Nephron (organoid): ENCODE measurements around the gene SLC2A11.

Experiments used
- H3K27ac Mint-ChIP-seq, 3 experiments: 2 replicates each; pipeline ENCODE4 v1.8.0; 2020; ENCODE audit warnings: mixed read lengths in 3 of 3, mild to moderate bottlenecking in 2 of 3, moderate library complexity in 1 of 3
- H3K27me3 Mint-ChIP-seq: 2 replicates; pipeline ENCODE4 v1.8.0; 2021; ENCODE audit warnings: low read depth, mild to moderate bottlenecking, moderate library complexity, mixed read lengths
- H3K36me3 Mint-ChIP-seq: 2 replicates; pipeline ENCODE4 v1.8.0; 2020; ENCODE audit warnings: low read depth, mixed read lengths
- H3K4me1 Mint-ChIP-seq: 2 replicates; pipeline ENCODE4 v1.8.0; 2020; ENCODE audit warnings: mixed read lengths
- H3K4me3 Mint-ChIP-seq, 3 experiments: 2 replicates each; pipeline ENCODE4 v1.8.0; 2020; ENCODE audit warnings: mild to moderate bottlenecking in 3 of 3, mixed read lengths in 3 of 3, moderate library complexity in 2 of 3
- H3K9me3 Mint-ChIP-seq: 2 replicates; pipeline ENCODE4 v1.8.0; 2020; ENCODE audit warnings: mixed read lengths
- CTCF ChIP-seq, 3 experiments: fragments of 200-600 bp; sonication (generic); IDR thresholded peaks; one replicate each; pipeline ENCODE4 v1.5.0; 2021; ENCODE audit warnings: antibody characterized with exemption in 3 of 3; ENCODE audit not compliant: unreplicated experiment in 3 of 3

SLC2A11 gene

DNA sequence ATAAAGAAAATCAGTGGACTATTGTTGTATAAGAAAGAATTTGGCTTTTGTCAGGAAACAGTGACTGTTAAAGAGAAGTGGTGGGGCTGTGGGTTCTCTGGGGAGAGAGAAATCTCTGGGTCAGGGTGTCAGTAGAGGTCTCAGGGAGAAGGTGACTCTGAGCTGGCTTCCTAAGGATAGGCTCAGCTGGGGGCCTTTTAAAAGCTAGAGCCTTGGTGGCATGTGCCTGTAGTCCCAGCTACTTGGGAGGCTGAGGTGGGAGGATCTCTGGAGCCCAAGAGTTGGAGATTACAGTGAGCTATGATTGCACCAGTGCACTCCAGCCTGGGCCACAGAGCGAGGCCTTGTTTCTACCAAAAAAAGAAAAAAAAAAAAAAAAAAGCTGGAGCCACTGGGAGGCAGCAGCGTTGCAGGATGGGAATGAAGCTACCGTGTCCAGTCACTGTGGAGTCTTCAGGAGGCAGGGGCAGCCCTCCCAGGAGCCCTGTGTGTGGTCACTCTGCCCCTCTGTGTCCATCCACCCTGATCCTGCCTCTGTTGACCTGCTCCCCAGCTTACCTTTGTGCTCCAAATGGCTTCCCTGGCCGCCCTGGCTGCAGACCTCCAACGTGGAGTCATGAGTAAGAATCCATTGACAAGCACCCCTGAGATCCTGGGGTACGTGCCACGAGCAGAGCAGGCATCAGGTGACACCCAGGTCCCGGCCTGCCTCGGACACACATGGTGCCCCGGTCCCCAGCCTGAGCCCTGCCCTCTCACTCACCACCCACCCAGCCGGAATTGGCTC is 31.1 kb downstream of the SLC2A11 start:
- H3K4me3 Mint-ChIP-seq = no peak overlapping the region
- no peaks in the 10 kb centered on the region for H3K9me3 Mint-ChIP-seq
- TF ChIP-seq CTCF (IDR thresholded peaks at IDR 0.05; ENCODE audit: unreplicated experiment in 3 of 3) = no peak

DNA sequence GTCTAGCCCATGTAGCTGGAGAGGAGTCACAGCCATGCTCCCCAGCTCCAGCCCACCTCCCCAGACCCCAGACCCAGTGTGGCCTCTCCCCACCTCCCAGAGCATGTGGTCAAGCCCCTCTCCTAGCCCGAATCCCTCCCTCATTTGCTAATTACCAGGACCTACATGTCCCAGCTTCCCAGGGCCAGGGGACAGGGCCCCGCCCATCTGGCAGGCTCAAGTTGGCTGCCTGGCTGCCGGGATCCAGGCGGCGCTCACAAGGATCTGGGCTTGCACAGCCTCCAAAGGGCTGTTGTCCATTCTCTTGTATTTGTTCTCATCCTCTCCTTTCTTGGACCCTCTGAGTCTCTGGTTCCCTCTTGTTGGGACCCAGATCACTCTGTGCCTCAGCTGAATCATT is 31.9 kb downstream of the SLC2A11 start:
- Mint-ChIP-seq H3K4me3 (no peak overlapping the region), H3K27me3 (no peaks in the 10 kb centered on the region), H3K9me3 (no peaks in the 10 kb centered on the region), H3K36me3 (peaks cover 15% of the 10 kb centered on the region), H3K4me1 (peaks cover 14% of the 10 kb centered on the region), H3K27ac (no peak overlapping the region)
- TF ChIP-seq CTCF (IDR thresholded peaks at IDR 0.05; ENCODE audit: unreplicated experiment in 3 of 3) = no peak

More for the DNA sequence above, 31.1 kb downstream of the SLC2A11 start:
- Mint-ChIP-seq H3K27me3 (no peaks in the 10 kb centered on the region), H3K4me1 (peaks cover 13% of the 10 kb centered on the region), H3K27ac (no peak overlapping the region), H3K36me3 (peaks cover 16% of the 10 kb centered on the region)

GRCh38 chr22:23891726-23892125 is 34.1 kb downstream of the SLC2A11 start:
- Mint-ChIP-seq H3K4me1 (peaks cover 21% of the 10 kb centered on the region), H3K27me3 (no peaks in the 10 kb centered on the region), H3K4me3 (peak overlapping the region; percentile 82 to 98 (median 96)), H3K36me3 (peaks cover 10% of the 10 kb centered on the region), H3K27ac (no peak overlapping the region), H3K9me3 (no peaks in the 10 kb centered on the region)
- TF ChIP-seq CTCF (IDR thresholded peaks at IDR 0.05; ENCODE audit: unreplicated experiment in 3 of 3) = no peak

DNA sequence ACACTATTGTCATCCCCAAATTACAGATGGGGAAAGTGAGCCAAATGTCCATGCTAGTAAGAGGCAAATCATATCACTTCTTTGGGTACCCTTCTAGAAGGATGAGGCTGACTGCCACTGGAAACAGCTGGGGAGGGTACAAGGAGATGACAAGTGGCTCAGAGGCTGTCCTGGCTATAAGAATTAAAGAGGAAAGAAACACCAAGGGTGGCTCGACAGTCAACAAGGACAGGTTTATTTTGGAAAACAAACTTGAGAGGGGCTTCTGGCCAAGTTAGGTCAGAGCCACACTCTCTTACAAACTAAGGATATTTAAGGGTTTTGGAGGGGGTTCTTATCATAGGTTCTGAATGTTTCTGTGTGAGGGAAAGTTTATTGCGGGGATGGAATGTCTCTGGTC is 34.5 kb downstream of the SLC2A11 start:
- Mint-ChIP-seq H3K27ac (peak overlapping the region; percentile 79 to 98 (median 92)), H3K4me3 (peak overlapping the region; percentile 82 to 98 (median 96)), H3K4me1 (peaks cover 23% of the 10 kb centered on the region), H3K27me3 (no peaks in the 10 kb centered on the region), H3K36me3 (peaks cover 13% of the 10 kb centered on the region), H3K9me3 (no peaks in the 10 kb centered on the region)
- no peak for TF ChIP-seq CTCF (IDR thresholded peaks at IDR 0.05; ENCODE audit: unreplicated experiment in 3 of 3)

GRCh38 chr22:23892706-23893105 is 35.0 kb downstream of the SLC2A11 start:
- peaks cover 25% of the 10 kb centered on the region for H3K4me1 Mint-ChIP-seq
- peak overlapping the region; percentile 79 to 98 (median 92) for H3K27ac Mint-ChIP-seq
- H3K27me3 Mint-ChIP-seq = no peaks in the 10 kb centered on the region
- peak overlapping the region; percentile 82 to 98 (median 96) for H3K4me3 Mint-ChIP-seq
- H3K9me3 Mint-ChIP-seq = no peaks in the 10 kb centered on the region
- peaks cover 16% of the 10 kb centered on the region for H3K36me3 Mint-ChIP-seq
- no peak for TF ChIP-seq CTCF (IDR thresholded peaks at IDR 0.05; ENCODE audit: unreplicated experiment in 3 of 3)
